NB4 (cell line): ENCODE data around the gene ABHD12.

Source experiments
- DNase-seq: peaks from one replicate; pipeline ENCODE4 v3.0.0; 2010; ENCODE audit warnings: low read depth
- H3K4me3 ChIP-seq: one replicate; pipeline ENCODE4 v1.5.1; 2011; ENCODE audit warnings: mild to moderate bottlenecking, low read depth, low read length, moderate library complexity
- MAX ChIP-seq: IDR thresholded peaks from 2 replicates; pipeline ENCODE4 v1.6.1; 2011; ENCODE audit warnings: low read depth, low read length
- MYC ChIP-seq: IDR thresholded peaks from 2 replicates; pipeline ENCODE4 v1.6.1; 2011; ENCODE audit warnings: low read depth, low read length
- POLR2A ChIP-seq: IDR thresholded peaks from 2 replicates; pipeline ENCODE4 v1.6.1; 2011; ENCODE audit warnings: mild to moderate bottlenecking; ENCODE audit not compliant: insufficient read length; ENCODE audit errors: extremely low read depth
- TF ChIP-seq, protein P1 (sequence below): IDR thresholded peaks from one replicate; pipeline ENCODE4 v1.5.1; 2012; ENCODE audit warnings: low read depth, low read length

Gene ABHD12

GRCh38 chr20:25303292-25304024 lies 87.2 kb downstream of the ABHD12 start:
- TF ChIP-seq MYC (no peak), MAX (no peak), POLR2A (no peak)
- TF ChIP-seq, protein P1, sequence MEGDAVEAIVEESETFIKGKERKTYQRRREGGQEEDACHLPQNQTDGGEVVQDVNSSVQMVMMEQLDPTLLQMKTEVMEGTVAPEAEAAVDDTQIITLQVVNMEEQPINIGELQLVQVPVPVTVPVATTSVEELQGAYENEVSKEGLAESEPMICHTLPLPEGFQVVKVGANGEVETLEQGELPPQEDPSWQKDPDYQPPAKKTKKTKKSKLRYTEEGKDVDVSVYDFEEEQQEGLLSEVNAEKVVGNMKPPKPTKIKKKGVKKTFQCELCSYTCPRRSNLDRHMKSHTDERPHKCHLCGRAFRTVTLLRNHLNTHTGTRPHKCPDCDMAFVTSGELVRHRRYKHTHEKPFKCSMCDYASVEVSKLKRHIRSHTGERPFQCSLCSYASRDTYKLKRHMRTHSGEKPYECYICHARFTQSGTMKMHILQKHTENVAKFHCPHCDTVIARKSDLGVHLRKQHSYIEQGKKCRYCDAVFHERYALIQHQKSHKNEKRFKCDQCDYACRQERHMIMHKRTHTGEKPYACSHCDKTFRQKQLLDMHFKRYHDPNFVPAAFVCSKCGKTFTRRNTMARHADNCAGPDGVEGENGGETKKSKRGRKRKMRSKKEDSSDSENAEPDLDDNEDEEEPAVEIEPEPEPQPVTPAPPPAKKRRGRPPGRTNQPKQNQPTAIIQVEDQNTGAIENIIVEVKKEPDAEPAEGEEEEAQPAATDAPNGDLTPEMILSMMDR: no peak
- DNase-seq: no peak
- no peak overlapping the region for H3K4me3 ChIP-seq

DNA sequence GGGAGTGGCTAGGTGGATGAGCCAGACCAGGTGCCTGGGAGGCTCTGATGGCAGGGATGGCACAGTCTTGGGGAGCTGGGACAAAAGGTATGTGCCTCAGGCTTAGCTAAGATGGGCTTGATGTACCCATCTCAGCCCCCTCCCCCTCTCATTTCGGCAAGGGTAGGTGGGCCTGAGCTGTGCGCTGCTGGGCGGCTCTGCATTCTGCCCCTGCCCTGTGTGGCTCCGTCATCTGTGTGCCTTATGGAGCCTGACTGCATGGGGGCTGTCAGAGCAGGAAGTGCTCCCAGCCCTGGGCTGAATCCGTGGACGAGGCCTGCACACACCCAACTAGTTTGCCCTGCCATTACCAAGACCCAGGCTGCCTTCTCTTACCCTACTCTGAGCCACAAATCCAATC lies 88.0 kb downstream of the ABHD12 start:
- no peak overlapping the region for H3K4me3 ChIP-seq
- DNase-seq: no peak
- TF ChIP-seq MYC (no peak), MAX (no peak), POLR2A (no peak)

DNA sequence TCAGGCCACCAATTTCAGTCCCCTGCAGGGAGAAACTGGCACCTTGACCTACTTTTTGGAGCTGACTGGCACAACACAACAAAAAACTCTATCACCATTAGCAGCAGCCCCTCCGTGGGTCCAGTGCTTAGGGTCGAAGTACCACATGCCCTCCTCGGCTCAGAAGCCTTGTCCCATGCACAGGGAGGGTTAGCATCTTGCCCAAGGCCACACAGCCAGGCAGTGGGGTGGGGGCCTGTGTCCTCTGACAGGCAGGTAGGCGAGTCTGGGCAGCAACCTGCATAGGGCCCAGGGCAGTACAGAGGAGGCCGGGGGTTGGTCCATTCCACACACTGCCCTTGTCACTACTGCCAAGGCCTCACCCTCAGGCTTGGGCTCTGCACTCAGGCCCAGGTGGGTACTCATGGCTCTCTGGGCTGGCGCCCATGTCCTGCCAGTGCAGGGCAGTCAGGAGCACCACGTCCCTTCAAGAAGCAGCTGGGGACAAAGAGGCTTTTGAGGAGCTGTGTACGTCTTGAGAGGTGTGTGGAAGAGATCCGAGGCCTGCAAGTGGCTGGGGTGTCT lies 89.2 kb downstream of the ABHD12 start:
- H3K4me3 ChIP-seq: no peak overlapping the region
- no peak for TF ChIP-seq POLR2A
- TF ChIP-seq, protein P1: no peak
- DNase-seq: no peak

- TF ChIP-seq MAX (no peak), POLR2A (no peak)
- DNase-seq: no peak
- no peak overlapping the region for H3K4me3 ChIP-seq
These were observed 90.0 kb downstream of the ABHD12 start for GRCh38 chr20:25300496-25301170.

DNA sequence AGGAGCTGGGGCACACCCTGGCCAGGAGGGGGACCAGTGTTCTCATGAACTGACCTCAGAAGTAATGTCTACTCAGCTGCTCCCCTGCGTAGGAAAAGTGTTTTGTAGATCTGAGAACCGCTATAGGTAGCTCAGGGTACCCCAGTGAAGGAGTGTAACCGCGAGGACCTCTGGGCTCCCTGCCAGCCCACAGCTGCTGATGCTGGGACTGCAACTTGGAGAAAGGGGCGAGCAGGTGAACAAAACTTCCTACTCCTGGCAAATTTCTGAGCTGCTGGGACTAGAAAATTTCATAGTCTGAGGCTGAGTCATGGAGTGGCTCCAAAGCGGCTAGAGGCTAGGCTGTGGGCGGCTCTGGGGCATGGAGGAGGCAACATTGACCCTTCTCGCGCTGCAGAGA lies 90.8 kb downstream of the ABHD12 start:
- no peak for DNase-seq

GRCh38 chr20:25297141-25297905 lies 93.3 kb downstream of the ABHD12 start:
- no peak overlapping the region for H3K4me3 ChIP-seq
- no peak for TF ChIP-seq MYC
- TF ChIP-seq, protein P1: no peak
- TF ChIP-seq MAX: no peak
- no peak for TF ChIP-seq POLR2A
- DNase-seq: no peak

More for the DNA sequence above, 90.8 kb downstream of the ABHD12 start:
- H3K4me3 ChIP-seq: no peak overlapping the region
- TF ChIP-seq, protein P1: no peak
- TF ChIP-seq MYC: no peak
- TF ChIP-seq POLR2A: no peak
- TF ChIP-seq MAX: no peak
